GM12878 (cell line): ENCODE data around the gene DNAJC25. TPM values are rescaled to one million over a fixed set of nuclear protein-coding genes. Genes with fewer than 3 reads are reported as not detected.
"Not testable (repeated sequence)": the region's sequence is repeated elsewhere in the genome, so short reads cannot be mapped to it uniquely, and the experiment has no call there.

Experiments
- ATAC-seq: fragments of 200-7000 bp; cut with Tn5 transposase; 3 replicates; pipeline ENCODE4 v1.9.1; 2020; ENCODE audit warnings: mild to moderate bottlenecking, moderate library complexity
- BruUV-seq: library from RNA; stranded (reverse); fragments of 400-500 nt; replicated peaks from 2 replicates; lab custom pipeline; 2021; lab: Mats Ljungman, UMichigan
- CTCF ChIA-PET: fragments of 300-600 bp; sonication (Branson Sonifier 250); formaldehyde crosslinking; extraction: SDS; loops from one replicate; lab custom pipeline; 2021; ENCODE audit warnings: inconsistent platforms; lab: Yijun Ruan, JAX
- POLR2A ChIA-PET: fragments of 350-600 bp; formaldehyde crosslinking; extraction: SDS; loops from one replicate; lab custom pipeline; 2021; ENCODE audit warnings: inconsistent platforms; lab: Charles Lee
- RAD21 ChIA-PET: fragments of 300-600 bp; sonication (Branson Sonifier 250); formaldehyde crosslinking; loops from one replicate; lab custom pipeline; 2023; ENCODE audit warnings: antibody characterized with exemption; ENCODE audit not compliant: unreplicated experiment; lab: Charles Lee
- SMC1A ChIA-PET: fragments of 300-600 bp; sonication (Branson Sonifier 250); formaldehyde crosslinking; loops from one replicate; lab custom pipeline; 2023; ENCODE audit not compliant: unreplicated experiment, uncharacterized antibody; lab: Charles Lee
- DNase-seq: peaks from one replicate; pipeline ENCODE4 v3.0.0-alpha.2; 2011; ENCODE audit warnings: low read depth, low spot score
- FAIRE-seq: peaks from 3 replicates; lab custom pipeline; 2011; peaks lifted over from hg19 to GRCh38; lab: Jason Lieb, UNC
- H2AFZ ChIP-seq: 2 replicates; pipeline ENCODE4 v1.6.0; 2011; ENCODE audit warnings: low read depth, low read length, control low read depth; ENCODE audit not compliant: control insufficient read depth
- H3K27ac ChIP-seq: 2 replicates; pipeline ENCODE4 v1.5.1; 2011; ENCODE audit warnings: control low read depth; ENCODE audit not compliant: control insufficient read depth, insufficient read depth
- H3K27me3 ChIP-seq, 2 experiments: replicated peaks in 1 of 2; 2 replicates each; pipeline versions ENCODE4 v1.6.0 to v1.6.1; 2011; ENCODE audit warnings: low read length in 1 of 2; ENCODE audit not compliant: control insufficient read depth in 2 of 2, insufficient read depth in 2 of 2
- H3K36me3 ChIP-seq, 2 experiments: 2 replicates each; pipeline ENCODE4 v1.5.1; 2011; ENCODE audit warnings: low read length in 1 of 2; ENCODE audit not compliant: control insufficient read depth in 2 of 2, insufficient read depth in 2 of 2
- H3K4me1 ChIP-seq: 2 replicates; pipeline ENCODE4 v1.6.1; 2011; ENCODE audit warnings: mild to moderate bottlenecking, low read length, moderate library complexity, mixed read lengths; ENCODE audit not compliant: control insufficient read depth, insufficient read depth
- H3K4me2 ChIP-seq: 2 replicates; pipeline ENCODE4 v1.6.0; 2011; ENCODE audit warnings: control low read depth; ENCODE audit not compliant: control insufficient read depth, insufficient read depth
- H3K4me3 ChIP-seq: fragments of 200-600 bp; sonication (generic); 2 replicates; pipeline ENCODE4 v1.5.1; 2016
- H3K79me2 ChIP-seq: 2 replicates; pipeline ENCODE4 v1.6.0; 2011; ENCODE audit warnings: low read length; ENCODE audit not compliant: control insufficient read depth, insufficient read depth
- H3K9ac ChIP-seq: 2 replicates; pipeline ENCODE4 v1.8.0; 2011; ENCODE audit warnings: low read length, control low read depth, mixed read lengths; ENCODE audit not compliant: control insufficient read depth, insufficient read depth
- H3K9me3 ChIP-seq: replicated peaks from 3 replicates; pipeline ENCODE4 v1.5.1; 2011; ENCODE audit warnings: mild to moderate bottlenecking, low read length; ENCODE audit not compliant: control insufficient read depth, insufficient read depth
- H4K20me1 ChIP-seq: 2 replicates; pipeline ENCODE4 v1.6.0; 2011; ENCODE audit not compliant: control insufficient read depth, insufficient read depth
- BRCA1 ChIP-seq: IDR thresholded peaks from 2 replicates; pipeline ENCODE4 v1.6.1; 2011; ENCODE audit warnings: low read depth, low read length, improper control_type of control experiment
- E2F4 ChIP-seq: IDR thresholded peaks from 2 replicates; pipeline ENCODE4 v1.6.1; 2012; ENCODE audit warnings: low read depth, low read length, improper control_type of control experiment
- IRF3 ChIP-seq: fragments of 450-650 bp; IDR thresholded peaks from 2 replicates; pipeline ENCODE4 v1.6.1; 2014; ENCODE audit warnings: mild to moderate bottlenecking
- SIX5 ChIP-seq: IDR thresholded peaks from 2 replicates; pipeline ENCODE4 v1.6.1; 2011; ENCODE audit warnings: mild to moderate bottlenecking, low read depth, low read length, moderate library complexity; ENCODE audit not compliant: severe bottlenecking
- TARDBP ChIP-seq: IDR thresholded peaks from 2 replicates; pipeline ENCODE4 v1.6.1; 2016; ENCODE audit warnings: borderline replicate concordance
- TCF3 ChIP-seq: IDR thresholded peaks from 2 replicates; pipeline ENCODE4 v1.6.1; 2012; ENCODE audit warnings: low read depth, mild to moderate bottlenecking, low read length, borderline replicate concordance; ENCODE audit not compliant: insufficient read depth
- YBX1 ChIP-seq: fragments of 450-650 bp; IDR thresholded peaks from 2 replicates; pipeline ENCODE4 v1.6.1; 2016; ENCODE audit warnings: antibody characterized with exemption
- ZNF207 ChIP-seq: fragments of 450-650 bp; IDR thresholded peaks from 2 replicates; pipeline ENCODE4 v1.6.1; 2014; ENCODE audit warnings: antibody characterized with exemption, mild to moderate bottlenecking, borderline replicate concordance
- WGBS: methylation state at CpG from one replicate; pipeline ENCODE4 v1.1.6; 2016; ENCODE audit warnings: low lambda C conversion rate; ENCODE audit not compliant: insufficient replicate concordance, insufficient coverage; ENCODE audit errors: missing lambda C conversion rate; 5-methylcytosine and 5-hydroxymethylcytosine counted together
- in situ Hi-C: fragments of 300-500 bp; cut with MboI; formaldehyde crosslinking; loops from 9 replicates; pipeline ENCODE4 v1.14.3; 2018; ENCODE audit warnings: mixed read lengths
- intact Hi-C: fragments of 100-400 bp; cut with micrococcal nuclease; formaldehyde crosslinking; loops from one replicate; pipeline ENCODE4 v1.14.2; 2022; ENCODE audit not compliant: unreplicated experiment
- polyA plus RNA-seq, 11 experiments: library from polyadenylated mRNA; depleted of rRNA in 4 of 11; unstranded in 6 of 11; stranded (reverse) in 5 of 11; fragments of >200 nt; fragmentation: Nextera tagmentation in 4 of 11; fragmentation: Illumina TruSeq in 1 of 11; extraction: Ambion mirVana in 4 of 11; extraction: Trizol in 1 of 11; gene quantifications; 1 replicate in 1 of 11; 2 replicates in 10 of 11; pipeline versions ENCODE4 v1.2.1 to v1.2.3, GENCODE V29; 2011 to 2016; ENCODE audit warnings: inconsistent platforms in 2 of 11, missing spikeins in 2 of 11, low read depth in 1 of 11
- total RNA-seq, 4 experiments: library from RNA; depleted of rRNA in 3 of 4; stranded (reverse); fragments of >200 nt in 3 of 4; fragmentation: Illumina TruSeq in 1 of 4; extraction: Trizol in 1 of 4; gene quantifications; 2 replicates each; pipeline versions ENCODE4 v1.2.1 to v1.2.3, GENCODE V29; 2013 to 2021

DNAJC25 gene
- total and polyA plus RNA-seq, 10 of the 15 experiments (the other 5 are each of a cell fraction or from before 2014, with no cell fraction given), result 2.4 to 6.4 (median 4.0) TPM

GRCh38 chr9:111668026-111668573 is 37.0 kb downstream of the DNAJC25 start:
- ATAC-seq (no peak), DNase-seq (no peak)
- H3K4me3 ChIP-seq, result no peak overlapping the region
- TF ChIP-seq E2F4 (no peak), BRCA1 (no peak), YBX1 (no peak), ZNF207 (no peak), TARDBP (no peak), SIX5 (no peak), TCF3 (no peak), IRF3 (no peak)
- TF ChIP-seq, all 136 proteins: peak for 0
- intact Hi-C loops (no loop called here), in situ Hi-C loops (no loop called here)
- H3K4me2 ChIP-seq, result no peak overlapping the region
- no peaks in the 10 kb centered on the region for H3K27me3 ChIP-seq
- ChIA-PET RAD21 (no interaction called here), CTCF (no interaction called here), POLR2A (no interaction called here), SMC1A (no interaction called here)
- H3K36me3 ChIP-seq, result no peaks in the 10 kb centered on the region; a peak in 1 of 4 replicates
- no TSS peak for BruUV-seq
- H2AFZ ChIP-seq, result no peak overlapping the region
- H4K20me1 ChIP-seq, result no peaks in the 10 kb centered on the region
- no peak overlapping the region for H3K27ac ChIP-seq
- H3K9ac ChIP-seq, result no peak overlapping the region
- peaks cover 2% of the 10 kb centered on the region for H3K4me1 ChIP-seq
- FAIRE-seq, result no peak
- H3K9me3 ChIP-seq, result no peaks in the 10 kb centered on the region
- 100% methylated on average over 1 of the region's 1 CpG for WGBS
- no peaks in the 10 kb centered on the region for H3K79me2 ChIP-seq

GRCh38 chr9:111668601-111669000 is 37.5 kb downstream of the DNAJC25 start:
- RAD21 ChIA-PET, intact Hi-C loops, H3K27me3 ChIP-seq, H4K20me1 ChIP-seq, H3K36me3 ChIP-seq, H3K27ac ChIP-seq, DNase-seq, H3K79me2 ChIP-seq, H2AFZ ChIP-seq, SMC1A ChIA-PET, H3K4me3 ChIP-seq, POLR2A ChIA-PET, H3K4me1 ChIP-seq, H3K9ac ChIP-seq, CTCF ChIA-PET, in situ Hi-C loops, FAIRE-seq, BruUV-seq, H3K9me3 ChIP-seq, ATAC-seq, H3K4me2 ChIP-seq: not testable (repeated sequence)
- WGBS, result 96% methylated on average over 11 of the region's 11 CpGs
